Measurements from ENCODE around the gene LMO7. TPM values are rescaled to one million over a fixed set of nuclear protein-coding genes. Genes with fewer than 3 reads are reported as not detected.
"Not testable (repeated sequence)": the region's sequence is repeated elsewhere in the genome, so short reads cannot be mapped to it uniquely, and the experiment has no call there.

The LMO7 gene
- total RNA-seq, 1 experiment from 2014 or later: 123 TPM

DNA sequence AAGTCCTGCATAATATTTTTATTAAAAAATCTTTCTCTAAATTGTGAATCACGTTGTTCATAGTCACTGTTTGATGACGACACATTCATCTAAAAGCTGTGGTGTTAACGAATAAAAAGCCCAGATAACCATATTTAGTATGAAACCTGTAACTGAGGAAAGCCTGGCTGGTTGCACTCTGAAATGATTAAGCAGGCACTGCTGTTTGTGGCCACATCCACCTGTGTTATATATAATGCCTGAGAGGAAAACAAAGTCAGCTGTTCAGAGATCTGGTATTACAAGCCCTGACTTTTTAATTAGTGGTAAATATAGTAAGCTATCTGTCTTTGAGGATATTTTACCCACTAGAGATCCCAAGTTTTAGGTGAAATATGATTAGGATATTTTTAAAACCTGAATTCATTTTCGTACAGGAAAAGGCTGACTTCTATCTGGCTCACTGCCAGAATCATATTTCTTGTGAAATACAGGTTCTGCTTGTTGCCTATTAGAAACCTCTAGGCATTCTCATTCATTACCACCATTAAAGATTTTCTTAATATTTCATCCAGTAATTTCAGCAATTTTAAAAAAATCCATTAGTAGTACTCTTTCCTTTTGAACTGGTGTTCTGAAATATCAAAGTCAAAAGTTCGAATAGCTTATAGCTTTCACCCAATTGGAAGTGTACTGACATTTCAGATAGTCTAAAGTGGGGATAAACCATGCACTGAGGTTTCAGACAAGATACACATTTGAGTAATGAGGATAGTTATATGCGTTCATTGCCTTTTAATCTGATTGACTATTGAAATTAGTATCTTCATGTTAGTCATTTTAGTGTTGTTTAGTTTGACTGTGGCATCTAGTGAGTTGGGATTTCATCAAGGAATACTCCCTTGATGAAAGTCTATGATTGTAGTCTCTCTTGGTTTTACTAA, 79.7 kb downstream of the LMO7 start:
- Histone ChIP-seq H3K36me3 (peaks cover 29% of the 10 kb centered on the region), H3K4me1 (replicated peaks) (peaks cover 5% of the 10 kb centered on the region; the same call in 1 of the 2 replicates), H3K9me3 (replicated peaks) (no peaks in the 10 kb centered on the region), H3K27ac (peak overlapping the region; percentile 37), H3K27me3 (replicated peaks) (no peaks in the 10 kb centered on the region), H3K4me3 (no peak overlapping the region)
- DNase-seq (ENCODE audit: low read depth in 1 of 2, low spot score in 2 of 2): no peak

DNA sequence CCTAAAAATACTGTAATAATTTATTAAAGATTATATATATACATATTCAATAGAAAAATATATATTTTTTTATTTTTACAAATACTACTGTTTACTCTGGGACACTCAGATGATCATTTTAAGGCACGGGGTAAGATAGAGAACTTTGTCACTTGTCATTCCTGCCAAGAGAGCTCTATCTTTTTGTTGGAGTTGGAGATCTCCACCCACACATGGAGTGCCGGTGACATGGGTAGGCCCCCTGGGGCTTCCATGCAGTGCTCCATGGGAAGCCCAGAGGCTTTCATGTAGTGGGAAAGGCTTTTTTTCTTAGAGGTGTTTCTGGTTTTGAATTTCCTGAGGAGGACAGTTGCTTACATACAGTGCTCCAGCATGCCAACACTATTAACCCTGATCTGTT, 81.4 kb downstream of the LMO7 start:
- no peaks in the 10 kb centered on the region for H3K9me3 ChIP-seq (replicated peaks)
- no peaks in the 10 kb centered on the region for H3K27me3 ChIP-seq (replicated peaks)
- H3K4me3 ChIP-seq: no peak overlapping the region
- peaks cover 5% of the 10 kb centered on the region; the same call in 1 of the 2 replicates for H3K4me1 ChIP-seq (replicated peaks)
- DNase-seq (ENCODE audit: low read depth in 1 of 2, low spot score in 2 of 2): no peak
- peaks cover 34% of the 10 kb centered on the region for H3K36me3 ChIP-seq
- H3K27ac ChIP-seq: no peak overlapping the region

- no peak for DNase-seq (ENCODE audit: low read depth in 1 of 2, low spot score in 2 of 2)
- Histone ChIP-seq H3K4me1 (replicated peaks) (peaks cover 27% of the 10 kb centered on the region), H3K9me3 (replicated peaks) (no peaks in the 10 kb centered on the region), H3K36me3 (peaks cover 28% of the 10 kb centered on the region), H3K27me3 (replicated peaks) (no peaks in the 10 kb centered on the region), H3K27ac (no peak overlapping the region), H3K4me3 (no peak overlapping the region)
Measured at GRCh38 chr13:75721307-75721706, 85.2 kb downstream of the LMO7 start.

DNA sequence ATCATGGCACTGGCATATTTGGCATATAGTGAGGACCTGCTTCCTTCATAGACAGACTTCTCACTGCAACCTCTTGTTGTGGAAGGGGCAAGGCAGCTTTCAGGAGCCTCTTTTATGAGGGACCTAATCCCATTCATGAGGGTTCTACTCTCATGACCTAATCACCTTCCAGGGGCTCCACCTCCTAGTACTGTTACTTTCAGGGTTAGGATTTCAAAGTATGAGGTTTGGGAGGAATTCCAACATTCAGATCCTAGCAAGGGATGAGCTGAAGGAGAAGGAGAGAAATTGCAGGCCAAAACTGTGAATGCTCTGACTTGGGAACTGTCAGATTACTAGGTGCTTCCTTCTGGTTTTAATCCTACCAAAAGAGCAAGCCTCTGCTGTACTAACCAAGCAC, 87.8 kb downstream of the LMO7 start:
- Histone ChIP-seq H3K4me3 (no peak overlapping the region), H3K36me3 (peaks cover 19% of the 10 kb centered on the region), H3K9me3 (replicated peaks) (no peaks in the 10 kb centered on the region), H3K27ac (no peak overlapping the region), H3K4me1 (replicated peaks) (peaks cover 32% of the 10 kb centered on the region), H3K27me3 (replicated peaks) (no peaks in the 10 kb centered on the region)
- no peak for DNase-seq (ENCODE audit: low read depth in 1 of 2, low spot score in 2 of 2)

DNA sequence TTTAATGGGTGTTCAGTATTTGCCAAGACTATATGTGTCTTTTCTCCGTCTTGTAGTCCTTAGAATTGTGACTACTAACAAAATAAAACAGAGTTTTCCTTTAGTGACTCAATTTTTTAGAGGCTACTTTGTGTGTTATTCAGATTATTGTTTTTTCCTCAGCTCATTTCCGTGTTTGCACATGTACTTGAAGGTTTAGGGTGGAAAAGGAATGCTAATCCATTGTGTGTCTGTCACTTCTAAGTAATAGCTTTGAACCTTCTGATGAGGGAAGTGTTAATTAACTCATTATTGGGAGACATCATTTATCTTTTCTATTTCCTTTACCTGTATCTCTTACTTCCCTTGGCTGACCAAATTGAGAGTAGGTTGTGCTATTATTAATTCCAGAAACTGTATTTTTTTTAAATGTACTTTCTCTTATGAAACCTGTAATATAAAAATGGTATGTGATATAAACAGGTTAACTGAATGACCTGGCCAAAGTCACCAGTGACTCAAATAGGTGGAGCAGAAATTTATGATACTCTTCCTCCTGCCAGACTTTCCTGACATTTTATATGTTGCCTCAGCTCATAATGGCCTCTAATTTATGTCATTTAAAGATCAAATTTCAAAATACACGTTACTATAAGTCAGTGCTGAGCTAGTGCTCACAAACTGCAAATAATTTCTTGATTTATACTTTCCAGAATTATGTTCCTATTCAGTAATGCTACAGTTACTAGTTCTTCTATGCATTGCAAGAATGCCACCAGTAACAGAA, 88.8 kb downstream of the LMO7 start:
- no peak for DNase-seq (ENCODE audit: low read depth in 1 of 2, low spot score in 2 of 2)
- Histone ChIP-seq H3K27me3 (replicated peaks) (no peaks in the 10 kb centered on the region), H3K4me3 (no peak overlapping the region), H3K9me3 (replicated peaks) (no peaks in the 10 kb centered on the region), H3K4me1 (replicated peaks) (peaks cover 32% of the 10 kb centered on the region), H3K27ac (peak overlapping the region; percentile 48; the same call in 1 of the 2 replicates), H3K36me3 (peaks cover 10% of the 10 kb centered on the region; the same call in 1 of the 2 replicates)

DNA sequence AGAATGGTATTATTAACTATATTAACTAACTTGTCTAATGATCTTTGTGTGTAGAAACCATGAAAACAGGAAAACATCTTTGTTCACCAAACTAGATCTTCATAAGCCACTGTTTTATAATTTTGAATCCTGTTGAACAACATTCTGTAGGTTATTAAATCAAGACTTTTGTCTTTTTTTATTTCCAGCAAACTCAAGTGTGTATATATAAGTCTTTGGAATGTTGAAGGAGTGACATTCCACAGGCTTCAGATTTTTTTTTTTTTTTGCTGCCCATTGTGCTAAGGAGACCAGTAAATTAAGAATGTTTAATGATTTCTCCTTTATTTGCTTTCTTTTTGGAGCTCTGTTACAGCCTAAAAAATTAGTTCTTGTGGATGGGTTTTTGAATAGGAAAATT, 89.6 kb downstream of the LMO7 start:
- Histone ChIP-seq H3K9me3 (replicated peaks) (no peaks in the 10 kb centered on the region), H3K27ac (peak overlapping the region; percentile 48)
- peak in 1 of 2 experiments; percentile 38 for DNase-seq (ENCODE audit: low read depth in 1 of 2, low spot score in 2 of 2)

GRCh38 chr13:75726306-75726705, 90.2 kb downstream of the LMO7 start:
- H3K4me3 ChIP-seq: no peak overlapping the region
- peak overlapping the region; percentile 48 for H3K27ac ChIP-seq
- no peaks in the 10 kb centered on the region for H3K27me3 ChIP-seq (replicated peaks)
- peaks cover 32% of the 10 kb centered on the region for H3K4me1 ChIP-seq (replicated peaks)
- 0 out of 2 replicates have a peak, but pooled peaks cover 5% of the 10 kb centered on the region for H3K36me3 ChIP-seq
- no peak for DNase-seq (ENCODE audit: low read depth in 1 of 2, low spot score in 2 of 2)
- H3K9me3 ChIP-seq (replicated peaks): no peaks in the 10 kb centered on the region

More for the DNA sequence above, 89.6 kb downstream of the LMO7 start:
- Histone ChIP-seq H3K4me3 (no peak overlapping the region), H3K27me3 (replicated peaks) (no peaks in the 10 kb centered on the region), H3K36me3 (0 out of 2 replicates have a peak, but pooled peaks cover 5% of the 10 kb centered on the region), H3K4me1 (replicated peaks) (peaks cover 32% of the 10 kb centered on the region)

DNA sequence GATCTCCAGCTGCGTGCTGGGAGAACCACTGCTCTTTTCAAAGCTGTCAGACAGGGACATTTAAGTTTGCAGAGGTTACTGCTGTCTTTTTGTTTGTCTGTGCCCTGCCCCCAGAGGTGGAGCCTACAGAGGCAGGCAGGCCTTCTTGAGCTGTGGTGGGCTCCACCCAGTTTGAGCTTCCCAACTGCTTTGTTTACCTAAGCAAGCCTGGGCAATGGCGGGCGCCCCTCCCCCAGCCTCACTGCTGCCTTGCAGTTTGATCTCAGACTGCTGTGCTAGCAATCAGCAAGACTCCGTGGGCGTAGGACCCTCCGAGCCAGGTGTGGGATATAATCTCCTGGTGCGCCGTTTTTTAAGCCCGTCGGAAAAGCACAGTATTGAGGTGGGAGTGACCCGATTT, 97.0 kb downstream of the LMO7 start:
- H3K4me1 ChIP-seq (replicated peaks): peaks cover 22% of the 10 kb centered on the region
- H3K27me3 ChIP-seq (replicated peaks); H3K27ac ChIP-seq; H3K9me3 ChIP-seq (replicated peaks); H3K4me3 ChIP-seq; DNase-seq (ENCODE audit: low read depth in 1 of 2, low spot score in 2 of 2); H3K36me3 ChIP-seq: not testable (repeated sequence)

DNA sequence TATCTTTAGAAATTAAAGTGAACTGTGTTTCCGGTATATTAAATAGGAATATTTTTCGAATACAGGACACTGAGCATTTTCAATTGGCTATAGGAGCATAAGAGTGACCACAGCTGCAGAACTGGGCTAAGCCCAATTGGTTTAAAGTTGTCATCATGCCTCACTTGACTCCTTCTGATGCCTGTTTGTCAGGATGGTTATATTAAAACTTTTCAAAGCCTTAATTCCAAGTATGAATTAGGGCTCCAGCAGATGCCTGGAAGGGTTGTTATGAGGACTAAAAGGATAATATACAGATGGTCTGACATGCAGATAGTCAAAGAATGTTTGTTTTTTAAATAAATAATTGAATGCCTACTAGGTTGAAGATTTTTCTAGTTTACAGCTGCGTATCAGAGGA, 100.0 kb downstream of the LMO7 start:
- H3K4me3 ChIP-seq: no peak overlapping the region
- H3K27me3 ChIP-seq (replicated peaks): no peaks in the 10 kb centered on the region
- no peak overlapping the region for H3K27ac ChIP-seq
- peaks cover 8% of the 10 kb centered on the region for H3K36me3 ChIP-seq
- peak in 1 of 2 experiments; percentile 45 for DNase-seq (ENCODE audit: low read depth in 1 of 2, low spot score in 2 of 2)
- H3K9me3 ChIP-seq (replicated peaks): no peaks in the 10 kb centered on the region
- H3K4me1 ChIP-seq (replicated peaks): peaks cover 31% of the 10 kb centered on the region

DNA sequence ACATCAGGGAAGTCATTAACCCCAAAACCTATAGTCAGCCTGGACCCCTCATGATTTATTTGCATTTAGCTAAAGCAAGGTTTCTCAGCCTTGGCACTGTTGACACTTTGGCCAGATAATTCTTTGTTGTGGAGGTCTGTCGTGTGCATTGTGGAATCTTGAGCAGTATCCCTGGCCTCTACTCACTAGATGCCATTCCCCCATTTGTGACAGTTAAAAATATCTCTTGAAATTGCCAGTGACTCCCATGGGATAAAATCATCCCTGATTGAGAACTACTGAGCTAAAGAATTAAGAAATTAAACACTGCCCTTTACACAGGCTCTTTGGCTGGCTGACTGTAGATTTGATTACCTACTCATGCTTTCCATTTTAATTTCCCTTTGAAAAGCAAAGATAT, 102.7 kb downstream of the LMO7 start:
- H3K4me3 ChIP-seq: no peak overlapping the region
- DNase-seq (ENCODE audit: low read depth in 1 of 2, low spot score in 2 of 2): no peak
- no peaks in the 10 kb centered on the region for H3K27me3 ChIP-seq (replicated peaks)
- peaks cover 31% of the 10 kb centered on the region for H3K4me1 ChIP-seq (replicated peaks)
- H3K36me3 ChIP-seq: peaks cover 28% of the 10 kb centered on the region
- no peaks in the 10 kb centered on the region for H3K9me3 ChIP-seq (replicated peaks)
- H3K27ac ChIP-seq: no peak overlapping the region

GRCh38 chr13:75739244-75739868, 103.2 kb downstream of the LMO7 start:
- Histone ChIP-seq H3K27me3 (replicated peaks) (no peaks in the 10 kb centered on the region), H3K9me3 (replicated peaks) (no peaks in the 10 kb centered on the region), H3K27ac (no peak overlapping the region), H3K4me1 (replicated peaks) (peaks cover 26% of the 10 kb centered on the region), H3K4me3 (no peak overlapping the region), H3K36me3 (peaks cover 26% of the 10 kb centered on the region)
- no peak for DNase-seq (ENCODE audit: low read depth in 1 of 2, low spot score in 2 of 2)

GRCh38 chr13:75740031-75740430, 103.9 kb downstream of the LMO7 start:
- Histone ChIP-seq H3K4me3 (no peak overlapping the region), H3K27me3 (replicated peaks) (no peaks in the 10 kb centered on the region), H3K27ac (no peak overlapping the region), H3K4me1 (replicated peaks) (peaks cover 26% of the 10 kb centered on the region), H3K9me3 (replicated peaks) (no peaks in the 10 kb centered on the region), H3K36me3 (peaks cover 26% of the 10 kb centered on the region)
- no peak for DNase-seq (ENCODE audit: low read depth in 1 of 2, low spot score in 2 of 2)

DNA sequence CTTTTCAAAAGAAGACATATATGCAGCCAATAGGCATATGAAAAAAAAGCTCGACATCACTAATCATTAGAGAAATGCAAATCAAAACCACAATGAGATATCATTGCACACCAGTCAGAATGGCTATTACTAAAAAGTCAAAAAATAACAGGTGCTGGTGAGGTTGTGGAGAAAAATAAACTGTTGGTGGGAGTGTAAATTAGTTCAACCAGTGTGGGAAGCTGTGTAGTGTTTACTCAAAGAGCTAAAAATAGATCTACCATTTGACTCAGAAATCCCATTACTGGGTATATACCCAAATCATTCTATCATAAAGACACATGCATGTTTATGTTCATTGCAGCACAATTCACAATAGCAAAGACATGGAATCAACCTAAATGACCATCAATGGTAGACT, 106.9 kb downstream of the LMO7 start:
- not testable (repeated sequence) for DNase-seq (ENCODE audit: low read depth in 1 of 2, low spot score in 2 of 2); H3K4me1 ChIP-seq (replicated peaks); H3K27me3 ChIP-seq (replicated peaks); H3K9me3 ChIP-seq (replicated peaks); H3K4me3 ChIP-seq; H3K27ac ChIP-seq
- H3K36me3 ChIP-seq: peaks cover 25% of the 10 kb centered on the region

All from SJSA1 (cell line).